IPS-20b (cell line): Measurements from ENCODE around the gene DPM1.

Source experiments
- H3K27ac ChIP-seq: one replicate; pipeline ENCODE4 v1.5.1; 2013; ENCODE audit warnings: low read length
- H3K27me3 ChIP-seq: 2 replicates; pipeline ENCODE4 v1.6.1; 2013; ENCODE audit warnings: mild to moderate bottlenecking, low read length, inconsistent platforms; ENCODE audit not compliant: insufficient read depth
- H3K36me3 ChIP-seq: 2 replicates; pipeline ENCODE4 v1.6.1; 2013; ENCODE audit warnings: low read depth, mild to moderate bottlenecking, inconsistent platforms, low read length, moderate library complexity; ENCODE audit not compliant: insufficient read depth
- H3K4me1 ChIP-seq: 2 replicates; pipeline ENCODE4 v1.6.1; 2013; ENCODE audit warnings: mild to moderate bottlenecking, control low read depth, inconsistent platforms, low read length, moderate library complexity; ENCODE audit not compliant: insufficient read depth
- H3K4me3 ChIP-seq: 2 replicates; pipeline ENCODE4 v1.5.1; 2013; ENCODE audit warnings: mild to moderate bottlenecking, low read length, inconsistent platforms
- H3K9ac ChIP-seq: 2 replicates; pipeline ENCODE4 v1.6.1; 2013; ENCODE audit warnings: low read depth, mild to moderate bottlenecking, inconsistent platforms, low read length, moderate library complexity
- H3K9me3 ChIP-seq: 2 replicates; pipeline ENCODE4 v1.6.1; 2013; ENCODE audit warnings: mild to moderate bottlenecking, low read depth, low read length, inconsistent platforms; ENCODE audit not compliant: insufficient read depth

DPM1 gene

DNA sequence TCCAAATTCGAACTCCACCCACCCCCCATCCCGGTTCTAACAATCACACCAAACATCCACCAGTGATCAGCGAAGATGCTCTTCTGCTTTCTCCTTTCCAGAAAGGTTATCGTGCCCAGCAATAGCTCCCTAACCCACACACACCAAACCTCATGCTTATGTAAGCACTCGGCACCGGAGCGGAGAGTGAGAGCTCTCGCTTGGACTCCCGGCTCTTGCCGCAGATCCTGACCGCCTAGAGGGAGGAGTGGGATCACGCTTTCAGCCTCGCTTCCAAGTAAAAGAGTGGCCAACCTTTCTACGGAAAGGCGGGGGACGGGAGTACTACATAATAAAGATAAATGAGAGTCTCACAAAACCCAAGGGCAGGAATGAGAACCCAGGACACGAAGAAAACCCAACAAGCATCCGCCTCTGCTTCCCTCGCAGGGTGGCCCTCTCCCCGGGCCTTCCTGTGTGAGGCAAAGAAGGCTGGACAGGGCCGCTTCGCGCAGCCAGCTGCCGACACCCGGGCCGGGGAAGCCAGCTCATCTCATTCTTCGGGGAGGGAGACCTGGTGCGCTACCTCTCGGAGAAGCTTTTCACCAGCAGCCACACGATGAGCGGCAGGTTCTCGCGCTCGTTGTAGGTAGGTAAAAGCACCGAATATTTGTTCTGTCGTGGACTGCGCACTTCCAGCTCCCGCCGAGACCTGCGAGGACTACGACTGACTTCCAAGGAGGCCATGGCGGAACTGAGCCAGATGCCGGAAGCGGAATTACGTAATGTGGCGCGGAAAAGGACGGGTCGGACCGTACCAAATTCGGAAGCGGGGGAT, at the start of gene DPM1:
Gene DPM1 (minus strand): TSS at position 735 of the 817 bp plus-strand sequence. CDS start 9 bp downstream, at position 726.
- Histone ChIP-seq H3K9ac (peak within 1 kb of the TSS; percentile 99), H3K27ac (peak within 1 kb of the TSS; percentile 99), H3K4me1 (peaks cover 9% of the 10 kb centered on the region; the same call in 1 of the 2 replicates), H3K9me3 (no peaks in the 10 kb centered on the region), H3K4me3 (peak within 1 kb of the TSS; percentile 92), H3K36me3 (peaks cover 34% of the 10 kb centered on the region), H3K27me3 (no peaks in the 10 kb centered on the region)

DNA sequence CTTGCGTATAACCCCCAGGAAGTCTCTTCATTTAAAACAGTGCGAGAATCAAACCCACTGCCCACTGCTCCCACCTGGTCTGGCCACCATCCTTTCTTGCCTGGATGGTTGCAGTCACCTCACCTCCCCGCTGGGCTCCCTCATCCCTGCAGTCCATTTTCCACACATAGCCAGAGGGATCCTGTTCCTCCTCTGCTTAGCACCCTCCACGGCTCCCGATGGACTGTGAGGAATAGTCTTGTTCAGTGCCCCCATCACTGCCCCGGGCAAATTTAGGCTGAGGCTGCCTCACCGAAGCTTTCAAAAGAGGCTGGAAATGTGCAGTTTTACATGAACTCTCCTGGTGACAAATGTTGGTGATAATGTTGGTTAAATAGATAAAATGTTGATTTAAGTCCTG, 46.9 kb upstream of the DPM1 start:
- Histone ChIP-seq H3K9ac (no peak overlapping the region), H3K27ac (no peak overlapping the region), H3K4me1 (no peaks in the 10 kb centered on the region), H3K4me3 (no peak overlapping the region), H3K36me3 (0 out of 2 replicates have a peak, but pooled peaks cover 4% of the 10 kb centered on the region), H3K9me3 (no peaks in the 10 kb centered on the region), H3K27me3 (no peaks in the 10 kb centered on the region)

DNA sequence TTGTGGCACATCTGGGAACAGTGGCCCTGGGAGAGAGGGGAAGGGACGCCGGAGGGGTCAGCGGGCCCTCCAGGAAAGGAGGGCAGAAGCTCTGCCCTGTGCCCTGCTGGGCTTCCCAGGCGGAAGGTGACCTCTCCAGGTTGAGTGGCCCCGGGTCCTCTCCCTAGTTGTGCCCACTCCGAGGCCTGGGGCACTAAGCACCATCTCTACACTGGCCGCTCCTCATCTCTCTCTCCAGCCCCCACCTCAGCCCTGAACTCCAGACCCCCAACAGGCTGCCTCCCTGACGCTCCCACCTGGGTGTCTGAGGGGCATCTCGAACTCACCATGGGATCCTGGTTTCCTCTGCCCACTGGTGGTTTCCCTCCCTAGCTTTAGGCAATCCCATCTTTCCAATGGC, 46.4 kb upstream of the DPM1 start:
- no peak overlapping the region for H3K4me3 ChIP-seq
- no peak overlapping the region for H3K27ac ChIP-seq
- 0 out of 2 replicates have a peak, but pooled peaks cover 4% of the 10 kb centered on the region for H3K36me3 ChIP-seq
- no peaks in the 10 kb centered on the region for H3K4me1 ChIP-seq
- no peaks in the 10 kb centered on the region for H3K27me3 ChIP-seq
- H3K9ac ChIP-seq = no peak overlapping the region
- no peaks in the 10 kb centered on the region for H3K9me3 ChIP-seq

DNA sequence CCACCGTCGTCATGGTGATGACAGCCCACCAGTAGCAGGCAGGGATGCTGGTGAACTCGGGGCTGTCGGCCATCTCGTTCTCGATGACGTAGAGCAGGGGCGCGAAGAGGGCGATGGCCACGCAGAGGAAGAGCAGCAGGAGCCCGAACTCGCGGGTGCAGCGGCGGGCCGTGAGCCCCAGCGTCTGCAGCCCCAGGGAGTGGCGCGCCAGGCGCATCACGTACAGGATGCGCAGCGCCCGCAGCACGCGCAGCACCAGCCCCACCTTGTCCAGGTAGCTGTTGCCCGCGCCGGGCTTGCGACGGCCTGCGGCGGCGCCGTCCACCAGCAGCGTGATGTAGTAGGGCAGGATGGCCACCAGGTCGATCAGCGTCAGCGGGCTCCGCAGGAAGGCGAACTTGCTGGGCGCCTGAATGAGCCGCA, 46.0 kb upstream of the DPM1 start:
- no peak overlapping the region for H3K9ac ChIP-seq
- H3K27me3 ChIP-seq = no peaks in the 10 kb centered on the region
- H3K9me3 ChIP-seq = no peaks in the 10 kb centered on the region
- no peak overlapping the region for H3K4me3 ChIP-seq
- no peaks in the 10 kb centered on the region for H3K4me1 ChIP-seq
- no peak overlapping the region for H3K27ac ChIP-seq
- H3K36me3 ChIP-seq = 0 out of 2 replicates have a peak, but pooled peaks cover 4% of the 10 kb centered on the region

DNA sequence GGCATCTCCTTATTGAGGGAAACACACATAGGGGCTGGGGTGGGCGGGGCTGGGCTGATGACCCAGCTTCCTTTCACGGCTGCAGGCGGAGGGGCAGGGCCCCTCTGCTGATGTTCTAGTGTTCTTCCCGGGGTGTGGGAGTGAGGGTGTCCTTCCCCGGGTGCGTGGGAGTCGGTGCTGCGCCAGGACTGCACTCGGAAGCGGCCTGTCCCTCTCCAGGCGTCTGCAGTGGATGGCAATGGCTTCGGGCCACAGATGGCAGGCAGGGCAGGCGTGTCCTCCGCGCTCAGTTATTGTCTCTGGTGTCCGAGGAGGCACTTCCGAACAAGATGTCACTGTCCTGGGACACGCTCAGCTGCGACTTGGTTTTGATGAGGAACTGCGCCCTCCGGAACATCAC, 45.4 kb upstream of the DPM1 start:
- H3K27me3 ChIP-seq = no peaks in the 10 kb centered on the region
- 0 out of 2 replicates have a peak, but pooled peaks cover 4% of the 10 kb centered on the region for H3K36me3 ChIP-seq
- no peaks in the 10 kb centered on the region for H3K9me3 ChIP-seq

DNA sequence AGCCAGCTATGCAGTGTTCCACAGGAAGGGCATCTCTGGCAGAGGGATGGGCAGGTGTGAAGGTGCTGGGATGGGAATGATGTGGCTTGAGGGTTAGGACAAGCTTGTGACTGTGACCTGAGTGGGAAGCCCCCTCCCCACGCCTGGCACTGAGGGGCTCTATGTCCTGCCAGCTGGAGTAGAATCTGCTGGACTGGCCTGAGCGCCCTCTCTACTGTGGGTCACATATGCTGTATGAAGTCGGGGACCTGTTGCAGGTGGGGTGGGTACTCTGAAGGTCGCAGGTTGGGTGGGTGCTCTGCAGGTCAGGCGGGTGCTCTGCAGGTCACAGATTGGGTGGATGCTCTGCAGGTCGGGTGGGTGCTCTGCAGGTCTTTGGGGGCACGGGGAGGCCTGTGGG, 44.3 kb upstream of the DPM1 start:
- H3K9me3 ChIP-seq = no peaks in the 10 kb centered on the region
- no peaks in the 10 kb centered on the region for H3K4me1 ChIP-seq
- no peak overlapping the region for H3K9ac ChIP-seq
- H3K27me3 ChIP-seq = no peaks in the 10 kb centered on the region; the same call in 1 of the 2 replicates
- H3K27ac ChIP-seq = no peak overlapping the region
- 0 out of 2 replicates have a peak, but pooled peaks cover 4% of the 10 kb centered on the region for H3K36me3 ChIP-seq
- H3K4me3 ChIP-seq = no peak overlapping the region

More for the DNA sequence above, 45.4 kb upstream of the DPM1 start:
- Histone ChIP-seq H3K4me1 (no peaks in the 10 kb centered on the region), H3K9ac (no peak overlapping the region), H3K27ac (no peak overlapping the region), H3K4me3 (no peak overlapping the region)

DNA sequence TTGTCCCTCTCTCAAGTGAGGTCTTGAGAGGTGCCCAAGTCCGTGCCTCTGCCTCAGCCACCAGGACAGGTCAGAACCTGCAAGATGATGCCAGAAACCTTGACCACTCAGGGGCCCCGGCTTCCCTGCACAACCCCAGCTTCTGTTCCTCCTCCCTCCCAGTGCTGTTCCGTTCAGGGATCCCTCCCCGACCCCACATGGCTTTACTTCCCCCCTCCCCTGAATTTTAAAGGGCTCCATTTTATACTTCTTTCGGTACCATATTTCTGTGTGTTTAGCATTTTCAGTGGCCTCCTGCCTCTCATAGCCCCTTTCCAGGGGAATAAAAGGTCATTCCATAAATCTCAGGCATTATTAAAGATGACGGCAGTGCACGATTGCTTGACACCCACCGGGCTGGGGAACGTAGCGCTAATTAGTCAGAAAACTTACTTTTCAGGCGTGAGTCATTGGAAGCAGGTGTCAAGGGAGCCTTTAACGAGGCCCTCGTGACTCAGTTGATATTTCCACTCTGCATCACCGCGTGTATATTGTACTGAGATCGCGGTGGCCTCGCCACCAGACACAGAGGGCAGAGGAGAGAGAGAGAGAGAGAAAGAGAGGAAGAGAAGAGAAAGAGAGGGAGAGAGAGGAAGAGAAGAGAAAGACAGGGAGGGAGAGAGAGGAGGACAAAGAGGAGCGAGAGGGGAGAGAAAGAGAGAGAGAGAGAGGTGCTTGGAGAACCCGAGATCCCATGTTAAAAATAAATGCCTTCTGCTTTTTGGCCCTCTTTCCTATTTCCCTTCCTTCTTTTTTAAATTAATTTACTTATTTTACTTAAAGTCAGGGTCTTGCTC, 43.3 kb upstream of the DPM1 start:
- H3K27ac ChIP-seq = no peak overlapping the region
- no peaks in the 10 kb centered on the region for H3K9me3 ChIP-seq
- no peak overlapping the region for H3K9ac ChIP-seq
- no peak overlapping the region for H3K4me3 ChIP-seq
- 0 out of 2 replicates have a peak, but pooled peaks cover 4% of the 10 kb centered on the region for H3K36me3 ChIP-seq
- no peaks in the 10 kb centered on the region for H3K4me1 ChIP-seq
- H3K27me3 ChIP-seq = no peaks in the 10 kb centered on the region; the same call in 1 of the 2 replicates

DNA sequence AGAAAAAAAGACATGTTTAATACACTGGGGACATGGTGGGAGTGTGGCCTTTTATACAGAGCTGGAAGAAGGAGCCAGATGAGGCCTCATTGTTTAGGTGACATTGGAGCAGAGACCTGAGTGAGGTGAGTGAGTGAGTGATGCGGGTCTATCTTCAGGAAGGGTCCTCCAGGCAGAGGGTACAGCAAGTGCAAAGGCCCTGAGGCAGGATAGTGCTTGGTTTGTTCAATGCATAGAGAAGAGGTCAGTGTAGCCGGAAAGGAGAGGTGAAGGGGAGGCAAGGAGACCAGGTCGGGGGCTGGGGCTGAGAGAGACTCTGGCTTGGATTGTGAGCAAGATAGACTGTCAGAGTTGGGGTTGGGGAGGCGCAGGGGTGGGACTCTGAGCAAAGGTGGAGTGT, 41.0 kb upstream of the DPM1 start:
- Histone ChIP-seq H3K9me3 (no peaks in the 10 kb centered on the region), H3K9ac (no peak overlapping the region), H3K4me1 (no peaks in the 10 kb centered on the region), H3K27ac (no peak overlapping the region), H3K36me3 (no peaks in the 10 kb centered on the region), H3K4me3 (no peak overlapping the region), H3K27me3 (no peaks in the 10 kb centered on the region; the same call in 1 of the 2 replicates)

DNA sequence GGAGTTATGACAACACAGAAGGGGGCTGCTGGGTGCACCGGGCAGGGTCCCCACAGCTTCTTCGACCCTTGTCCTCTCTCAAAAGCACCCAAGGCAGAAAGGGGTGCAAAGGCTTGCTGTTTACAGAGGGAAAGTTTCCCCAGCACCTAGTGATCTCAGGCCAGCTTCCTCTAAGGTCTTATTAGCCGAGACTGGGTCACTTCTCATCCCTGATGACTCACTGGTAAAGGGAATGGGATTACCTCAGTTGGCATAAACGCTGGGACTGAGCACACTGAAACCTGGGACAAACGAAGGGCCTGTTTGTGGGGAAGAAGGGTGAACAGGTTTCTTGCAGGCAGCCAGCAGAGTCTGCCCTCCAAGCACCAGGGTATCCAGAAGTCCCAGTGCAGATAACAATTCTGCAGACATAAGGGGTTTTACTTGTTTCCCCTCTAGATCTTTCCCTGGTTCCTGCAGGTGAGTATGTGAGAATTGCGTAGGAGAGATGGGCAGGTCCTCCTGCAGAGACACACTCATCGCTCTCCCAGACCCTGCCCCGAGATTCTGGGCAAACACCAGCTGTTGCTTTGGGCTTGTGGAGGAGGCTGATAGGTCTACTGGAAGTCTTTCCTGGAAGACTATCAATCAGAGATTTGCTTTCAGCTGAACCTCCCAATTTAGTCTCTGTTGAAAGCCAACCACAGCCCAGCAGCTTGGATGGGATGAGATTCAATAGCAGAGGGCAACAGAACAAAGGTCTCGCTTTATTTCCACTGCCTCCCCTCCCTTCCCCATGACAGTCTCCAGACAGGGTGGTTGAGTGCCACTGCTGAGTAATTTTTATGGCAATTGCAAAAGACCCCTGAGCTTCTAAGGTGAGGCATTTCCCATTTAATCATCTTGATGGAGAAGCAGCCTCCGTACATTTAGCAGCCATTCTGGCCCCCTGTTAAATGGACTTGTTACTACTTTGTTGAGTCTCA, 38.9 kb upstream of the DPM1 start:
- Histone ChIP-seq H3K27me3 (no peaks in the 10 kb centered on the region; the same call in 1 of the 2 replicates), H3K27ac (no peak overlapping the region)

DNA sequence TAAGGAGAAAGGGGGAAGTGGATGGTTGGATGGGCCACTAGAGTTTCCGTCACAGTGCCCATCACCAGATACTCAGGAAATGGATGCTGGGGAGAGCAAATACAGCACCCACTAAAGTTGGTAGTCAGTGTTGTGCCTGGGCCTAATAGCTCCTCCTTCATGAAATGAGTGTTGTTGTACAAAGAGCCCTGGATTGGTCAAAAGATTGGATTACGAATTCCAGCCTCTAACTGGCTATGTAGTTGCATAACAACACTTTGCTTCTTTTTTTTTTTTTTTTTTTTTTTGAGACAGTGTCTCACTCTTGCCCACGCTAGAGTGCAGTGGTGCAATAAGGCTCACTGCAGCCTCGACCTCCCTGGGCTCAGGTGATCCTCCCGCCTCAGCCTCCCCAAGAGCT, 37.2 kb upstream of the DPM1 start:
- Histone ChIP-seq H3K27ac (no peak overlapping the region), H3K9ac (no peak overlapping the region), H3K27me3 (no peaks in the 10 kb centered on the region; the same call in 1 of the 2 replicates), H3K4me1 (peaks cover 14% of the 10 kb centered on the region; the same call in 1 of the 2 replicates), H3K36me3 (no peaks in the 10 kb centered on the region), H3K9me3 (no peaks in the 10 kb centered on the region), H3K4me3 (no peak overlapping the region)

More for the DNA sequence above, 38.9 kb upstream of the DPM1 start:
- H3K9me3 ChIP-seq = no peaks in the 10 kb centered on the region
- no peaks in the 10 kb centered on the region for H3K36me3 ChIP-seq
- H3K4me1 ChIP-seq = peaks cover 7% of the 10 kb centered on the region; the same call in 1 of the 2 replicates
- no peak overlapping the region for H3K9ac ChIP-seq
- no peak overlapping the region for H3K4me3 ChIP-seq

DNA sequence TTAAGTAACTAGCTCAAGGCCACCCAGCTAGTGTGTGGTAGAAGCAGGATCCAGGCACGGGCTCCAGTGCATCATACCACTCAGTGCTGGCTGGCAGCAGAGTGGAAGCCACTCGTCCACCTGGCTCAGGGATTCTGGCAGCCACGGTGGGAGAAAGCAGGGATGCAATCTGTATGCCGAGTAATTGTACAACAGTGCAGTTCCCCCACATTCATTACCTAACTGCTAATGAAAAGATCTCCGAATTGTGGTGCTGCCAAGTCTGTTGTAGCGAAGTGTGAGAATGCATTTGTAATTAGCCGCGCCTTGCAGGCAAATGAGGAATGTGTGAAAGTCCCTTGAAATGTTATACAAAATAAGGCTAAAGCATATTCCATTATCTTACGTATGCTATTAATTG, 35.5 kb upstream of the DPM1 start:
- Histone ChIP-seq H3K9me3 (no peaks in the 10 kb centered on the region), H3K27me3 (no peaks in the 10 kb centered on the region; the same call in 1 of the 2 replicates), H3K27ac (no peak overlapping the region), H3K9ac (no peak overlapping the region), H3K36me3 (no peaks in the 10 kb centered on the region), H3K4me3 (no peak overlapping the region), H3K4me1 (peaks cover 21% of the 10 kb centered on the region; the same call in 1 of the 2 replicates)
